HG03175 (cell line): ENCODE data around the gene NT5DC3.

Experiments used
- ATAC-seq: cut with Tn5 transposase; IDR thresholded peaks from one replicate; pipeline ENCODE4 v1.9.1; 2021; ENCODE audit warnings: mild to moderate bottlenecking, moderate library complexity; ENCODE audit not compliant: unreplicated experiment

The NT5DC3 gene

GRCh38 chr12:103756443-103756842 lies 84.6 kb downstream of the NT5DC3 start:
- no peak for ATAC-seq

- no peak for ATAC-seq
Observed at GRCh38 chr12:103755425-103755824, 85.6 kb downstream of the NT5DC3 start.

GRCh38 chr12:103751600-103751999 lies 89.4 kb downstream of the NT5DC3 start:
- no peak for ATAC-seq

GRCh38 chr12:103751171-103751570 lies 89.9 kb downstream of the NT5DC3 start:
- no peak for ATAC-seq

- no peak for ATAC-seq
Observed at GRCh38 chr12:103748875-103749274, 92.2 kb downstream of the NT5DC3 start.

- no peak for ATAC-seq
Observed at GRCh38 chr12:103748002-103748401, 93.0 kb downstream of the NT5DC3 start.

- ATAC-seq: no peak
Observed at GRCh38 chr12:103745962-103746361, 95.1 kb downstream of the NT5DC3 start.

GRCh38 chr12:103743788-103744187 lies 97.2 kb downstream of the NT5DC3 start:
- ATAC-seq: no peak

GRCh38 chr12:103742349-103742932 lies 98.6 kb downstream of the NT5DC3 start:
- no peak for ATAC-seq

GRCh38 chr12:103737881-103738280 lies 103.2 kb downstream of the NT5DC3 start:
- ATAC-seq: no peak

GRCh38 chr12:103736572-103736971 lies 104.5 kb downstream of the NT5DC3 start:
- no peak for ATAC-seq

GRCh38 chr12:103735291-103735690 lies 105.7 kb downstream of the NT5DC3 start:
- no peak for ATAC-seq

GRCh38 chr12:103734863-103735262 lies 106.2 kb downstream of the NT5DC3 start:
- no peak for ATAC-seq

GRCh38 chr12:103731539-103731938 lies 109.5 kb downstream of the NT5DC3 start:
- no peak for ATAC-seq

GRCh38 chr12:103729499-103729898 lies 111.5 kb downstream of the NT5DC3 start:
- no peak for ATAC-seq

- ATAC-seq: no peak
Observed at GRCh38 chr12:103728323-103728722, 112.7 kb downstream of the NT5DC3 start.

GRCh38 chr12:103727638-103728037 lies 113.4 kb downstream of the NT5DC3 start:
- ATAC-seq: no peak

- no peak for ATAC-seq
Observed at GRCh38 chr12:103725398-103725797, 115.6 kb downstream of the NT5DC3 start.
